WTC11 (cell line): ENCODE data around the gene TNRC6C.

Experiments
- CDX4 ChIP-seq: fragments of 250-450 bp; sonication (Bioruptor Pico); IDR thresholded peaks from 2 replicates; pipeline ENCODE4 v1.9.0; 2021; ENCODE audit warnings: moderate library complexity, mild to moderate bottlenecking, inconsistent platforms, borderline replicate concordance
- CREB1 ChIP-seq: sonication (generic); formaldehyde crosslinking; IDR thresholded peaks from 2 replicates; pipeline ENCODE4 v1.8.0; 2023; ENCODE audit warnings: mild to moderate bottlenecking, missing genetic modification reagents
- HMGXB4 ChIP-seq: sonication (generic); formaldehyde crosslinking; IDR thresholded peaks from 2 replicates; pipeline ENCODE4 v1.8.1; 2023; ENCODE audit warnings: mild to moderate bottlenecking, moderate library complexity, missing genetic modification reagents
- MXD4 ChIP-seq: fragments of 250-450 bp; sonication (Bioruptor Pico); IDR thresholded peaks from 2 replicates; pipeline ENCODE4 v1.8.0; 2021; ENCODE audit warnings: mild to moderate bottlenecking, moderate library complexity, borderline replicate concordance
- MYBL2 ChIP-seq: sonication (generic); formaldehyde crosslinking; IDR thresholded peaks from 2 replicates; pipeline ENCODE4 v1.8.1; 2023; ENCODE audit warnings: mild to moderate bottlenecking, moderate library complexity, missing genetic modification reagents
- PRDM15 ChIP-seq: sonication (generic); formaldehyde crosslinking; IDR thresholded peaks from 2 replicates; pipeline ENCODE4 v1.8.0; 2022; ENCODE audit warnings: missing genetic modification reagents
- STAT6 ChIP-seq: sonication (generic); formaldehyde crosslinking; conservative IDR thresholded peaks from 2 replicates; pipeline ENCODE4 v1.8.1; 2023; ENCODE audit warnings: mild to moderate bottlenecking, low read depth, missing genetic modification reagents, moderate library complexity
- TP53 ChIP-seq: sonication (generic); formaldehyde crosslinking; IDR thresholded peaks from 2 replicates; pipeline ENCODE4 v1.8.1; 2023; ENCODE audit warnings: mild to moderate bottlenecking, missing genetic modification reagents
- ZNF232 ChIP-seq: sonication (generic); formaldehyde crosslinking; IDR thresholded peaks from 2 replicates; pipeline ENCODE4 v1.8.0; 2022; ENCODE audit warnings: mild to moderate bottlenecking, missing genetic modification reagents
- TF ChIP-seq, protein P1 (sequence below): fragments of 200-600 bp; IDR thresholded peaks from 2 replicates; pipeline ENCODE4 v1.8.0; 2022; ENCODE audit warnings: antibody characterized with exemption
- TF ChIP-seq, protein P2 (sequence below): sonication (generic); formaldehyde crosslinking; IDR thresholded peaks from 2 replicates; pipeline ENCODE4 v1.8.1; 2022; ENCODE audit warnings: mild to moderate bottlenecking, moderate library complexity, missing genetic modification reagents
- TF ChIP-seq, protein P3 (sequence below): sonication (generic); formaldehyde crosslinking; IDR thresholded peaks from 2 replicates; pipeline ENCODE4 v1.8.0; 2022; ENCODE audit warnings: mild to moderate bottlenecking, missing genetic modification reagents
- TF ChIP-seq, protein P4 (sequence below): sonication (generic); formaldehyde crosslinking; IDR thresholded peaks from 2 replicates; pipeline ENCODE4 v1.8.0; 2022; ENCODE audit warnings: mild to moderate bottlenecking, missing genetic modification reagents
- TF ChIP-seq, protein P5 (sequence below): fragments of 250-450 bp; sonication (Bioruptor Pico); IDR thresholded peaks from 2 replicates; pipeline ENCODE4 v1.9.0; 2021; ENCODE audit warnings: mild to moderate bottlenecking

DNA sequence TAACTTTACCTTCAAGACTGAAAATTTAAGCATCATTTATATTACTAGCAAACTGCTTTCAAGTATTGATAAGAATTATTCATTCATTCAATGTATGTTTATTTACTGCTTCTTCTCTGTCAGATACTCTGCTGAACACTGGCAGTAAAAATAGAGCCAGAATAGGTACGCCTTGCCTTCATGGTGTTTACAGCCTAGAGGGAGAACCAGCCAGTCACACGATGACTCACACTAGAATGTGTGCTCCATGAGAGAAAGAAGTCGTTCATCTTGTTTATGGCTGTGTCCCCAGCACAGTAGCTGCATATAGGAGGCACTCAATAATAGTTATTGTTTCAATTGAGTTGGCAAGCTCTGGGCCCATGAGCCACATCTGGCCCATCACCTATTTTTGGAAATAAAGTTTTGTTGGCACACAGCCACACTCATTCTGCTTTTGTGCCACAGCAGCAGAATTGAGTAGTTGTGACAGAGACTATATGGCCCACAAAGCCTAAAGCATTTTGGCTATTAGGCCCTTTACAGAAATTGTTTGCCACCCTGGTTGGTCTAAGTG lies 85.9 kb downstream of the TNRC6C start:
- TF ChIP-seq, protein P1, sequence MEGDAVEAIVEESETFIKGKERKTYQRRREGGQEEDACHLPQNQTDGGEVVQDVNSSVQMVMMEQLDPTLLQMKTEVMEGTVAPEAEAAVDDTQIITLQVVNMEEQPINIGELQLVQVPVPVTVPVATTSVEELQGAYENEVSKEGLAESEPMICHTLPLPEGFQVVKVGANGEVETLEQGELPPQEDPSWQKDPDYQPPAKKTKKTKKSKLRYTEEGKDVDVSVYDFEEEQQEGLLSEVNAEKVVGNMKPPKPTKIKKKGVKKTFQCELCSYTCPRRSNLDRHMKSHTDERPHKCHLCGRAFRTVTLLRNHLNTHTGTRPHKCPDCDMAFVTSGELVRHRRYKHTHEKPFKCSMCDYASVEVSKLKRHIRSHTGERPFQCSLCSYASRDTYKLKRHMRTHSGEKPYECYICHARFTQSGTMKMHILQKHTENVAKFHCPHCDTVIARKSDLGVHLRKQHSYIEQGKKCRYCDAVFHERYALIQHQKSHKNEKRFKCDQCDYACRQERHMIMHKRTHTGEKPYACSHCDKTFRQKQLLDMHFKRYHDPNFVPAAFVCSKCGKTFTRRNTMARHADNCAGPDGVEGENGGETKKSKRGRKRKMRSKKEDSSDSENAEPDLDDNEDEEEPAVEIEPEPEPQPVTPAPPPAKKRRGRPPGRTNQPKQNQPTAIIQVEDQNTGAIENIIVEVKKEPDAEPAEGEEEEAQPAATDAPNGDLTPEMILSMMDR = no peak
- TF ChIP-seq PRDM15 (CRISPR knock-in tag) (no peak), TP53 (no peak), MXD4 (CRISPR knock-in tag) (no peak), ZNF232 (CRISPR knock-in tag) (no peak), MYBL2 (no peak), HMGXB4 (CRISPR knock-in tag) (no peak), CDX4 (CRISPR knock-in tag) (no peak), CREB1 (CRISPR knock-in tag) (no peak), STAT6 (CRISPR knock-in tag) (no peak)
- TF ChIP-seq, protein P2, sequence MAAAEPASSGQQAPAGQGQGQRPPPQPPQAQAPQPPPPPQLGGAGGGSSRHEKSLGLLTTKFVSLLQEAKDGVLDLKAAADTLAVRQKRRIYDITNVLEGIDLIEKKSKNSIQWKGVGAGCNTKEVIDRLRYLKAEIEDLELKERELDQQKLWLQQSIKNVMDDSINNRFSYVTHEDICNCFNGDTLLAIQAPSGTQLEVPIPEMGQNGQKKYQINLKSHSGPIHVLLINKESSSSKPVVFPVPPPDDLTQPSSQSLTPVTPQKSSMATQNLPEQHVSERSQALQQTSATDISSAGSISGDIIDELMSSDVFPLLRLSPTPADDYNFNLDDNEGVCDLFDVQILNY (CRISPR knock-in tag) = no peak
- TF ChIP-seq, protein P3, sequence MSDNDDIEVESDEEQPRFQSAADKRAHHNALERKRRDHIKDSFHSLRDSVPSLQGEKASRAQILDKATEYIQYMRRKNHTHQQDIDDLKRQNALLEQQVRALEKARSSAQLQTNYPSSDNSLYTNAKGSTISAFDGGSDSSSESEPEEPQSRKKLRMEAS (CRISPR knock-in tag) = no peak
- TF ChIP-seq, protein P4, sequence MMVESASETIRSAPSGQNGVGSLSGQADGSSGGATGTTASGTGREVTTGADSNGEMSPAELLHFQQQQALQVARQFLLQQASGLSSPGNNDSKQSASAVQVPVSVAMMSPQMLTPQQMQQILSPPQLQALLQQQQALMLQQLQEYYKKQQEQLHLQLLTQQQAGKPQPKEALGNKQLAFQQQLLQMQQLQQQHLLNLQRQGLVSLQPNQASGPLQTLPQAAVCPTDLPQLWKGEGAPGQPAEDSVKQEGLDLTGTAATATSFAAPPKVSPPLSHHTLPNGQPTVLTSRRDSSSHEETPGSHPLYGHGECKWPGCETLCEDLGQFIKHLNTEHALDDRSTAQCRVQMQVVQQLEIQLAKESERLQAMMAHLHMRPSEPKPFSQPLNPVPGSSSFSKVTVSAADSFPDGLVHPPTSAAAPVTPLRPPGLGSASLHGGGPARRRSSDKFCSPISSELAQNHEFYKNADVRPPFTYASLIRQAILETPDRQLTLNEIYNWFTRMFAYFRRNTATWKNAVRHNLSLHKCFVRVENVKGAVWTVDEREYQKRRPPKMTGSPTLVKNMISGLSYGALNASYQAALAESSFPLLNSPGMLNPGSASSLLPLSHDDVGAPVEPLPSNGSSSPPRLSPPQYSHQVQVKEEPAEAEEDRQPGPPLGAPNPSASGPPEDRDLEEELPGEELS = no peak
- TF ChIP-seq, protein P5, sequence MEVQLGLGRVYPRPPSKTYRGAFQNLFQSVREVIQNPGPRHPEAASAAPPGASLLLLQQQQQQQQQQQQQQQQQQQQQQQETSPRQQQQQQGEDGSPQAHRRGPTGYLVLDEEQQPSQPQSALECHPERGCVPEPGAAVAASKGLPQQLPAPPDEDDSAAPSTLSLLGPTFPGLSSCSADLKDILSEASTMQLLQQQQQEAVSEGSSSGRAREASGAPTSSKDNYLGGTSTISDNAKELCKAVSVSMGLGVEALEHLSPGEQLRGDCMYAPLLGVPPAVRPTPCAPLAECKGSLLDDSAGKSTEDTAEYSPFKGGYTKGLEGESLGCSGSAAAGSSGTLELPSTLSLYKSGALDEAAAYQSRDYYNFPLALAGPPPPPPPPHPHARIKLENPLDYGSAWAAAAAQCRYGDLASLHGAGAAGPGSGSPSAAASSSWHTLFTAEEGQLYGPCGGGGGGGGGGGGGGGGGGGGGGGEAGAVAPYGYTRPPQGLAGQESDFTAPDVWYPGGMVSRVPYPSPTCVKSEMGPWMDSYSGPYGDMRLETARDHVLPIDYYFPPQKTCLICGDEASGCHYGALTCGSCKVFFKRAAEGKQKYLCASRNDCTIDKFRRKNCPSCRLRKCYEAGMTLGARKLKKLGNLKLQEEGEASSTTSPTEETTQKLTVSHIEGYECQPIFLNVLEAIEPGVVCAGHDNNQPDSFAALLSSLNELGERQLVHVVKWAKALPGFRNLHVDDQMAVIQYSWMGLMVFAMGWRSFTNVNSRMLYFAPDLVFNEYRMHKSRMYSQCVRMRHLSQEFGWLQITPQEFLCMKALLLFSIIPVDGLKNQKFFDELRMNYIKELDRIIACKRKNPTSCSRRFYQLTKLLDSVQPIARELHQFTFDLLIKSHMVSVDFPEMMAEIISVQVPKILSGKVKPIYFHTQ = no peak
